K562 treated with DMSO at 1 percent for 12 hours (cell line): ENCODE data around the gene HSF4. TPM values are rescaled to one million over a fixed set of nuclear protein-coding genes. Genes with fewer than 3 reads are reported as not detected.

Experiments
- total RNA-seq: library from RNA; unstranded; fragments of 300-600 nt; gene quantifications from 2 replicates; pipeline ENCODE4 v1.2.3, GENCODE V29; 2022; ENCODE audit not compliant: insufficient read depth

HSF4 gene, protein sequence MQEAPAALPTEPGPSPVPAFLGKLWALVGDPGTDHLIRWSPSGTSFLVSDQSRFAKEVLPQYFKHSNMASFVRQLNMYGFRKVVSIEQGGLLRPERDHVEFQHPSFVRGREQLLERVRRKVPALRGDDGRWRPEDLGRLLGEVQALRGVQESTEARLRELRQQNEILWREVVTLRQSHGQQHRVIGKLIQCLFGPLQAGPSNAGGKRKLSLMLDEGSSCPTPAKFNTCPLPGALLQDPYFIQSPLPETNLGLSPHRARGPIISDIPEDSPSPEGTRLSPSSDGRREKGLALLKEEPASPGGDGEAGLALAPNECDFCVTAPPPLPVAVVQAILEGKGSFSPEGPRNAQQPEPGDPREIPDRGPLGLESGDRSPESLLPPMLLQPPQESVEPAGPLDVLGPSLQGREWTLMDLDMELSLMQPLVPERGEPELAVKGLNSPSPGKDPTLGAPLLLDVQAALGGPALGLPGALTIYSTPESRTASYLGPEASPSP
- total RNA-seq, result 7.8 and 20.7 TPM in 2 replicates

DNA sequence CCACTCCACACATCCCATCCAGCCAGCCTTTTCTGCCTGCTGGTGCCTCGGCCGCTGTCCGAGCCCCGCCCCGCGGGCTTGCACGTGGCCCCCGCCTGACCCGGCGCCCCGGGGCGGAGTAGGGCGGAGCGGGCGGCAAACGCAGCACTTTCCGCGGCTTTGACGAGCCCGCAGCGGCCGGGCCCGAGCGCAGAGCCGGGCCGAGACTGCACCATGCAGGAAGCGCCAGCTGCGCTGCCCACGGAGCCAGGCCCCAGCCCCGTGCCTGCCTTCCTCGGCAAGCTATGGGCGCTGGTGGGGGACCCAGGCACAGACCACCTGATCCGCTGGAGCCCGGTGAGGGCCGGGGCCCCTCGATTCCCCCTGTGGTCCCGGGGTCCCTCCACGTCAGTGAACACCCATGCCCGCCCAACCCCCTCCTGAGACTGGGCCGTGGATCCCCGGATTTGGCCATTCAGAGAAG lies at the start of gene HSF4:
TSS of gene HSF4 (plus strand) at position 147 of the 463 bp plus-strand sequence. CDS start at position 214, 67 bp downstream.

GRCh38 chr16:67150833-67151396 lies 13.6 kb upstream of the HSF4 start, which contains the start of gene B3GNT9:
TSS of gene B3GNT9 (minus strand) at chr16:67150998. CDS start at chr16:67150485, 513 bp downstream.

DNA sequence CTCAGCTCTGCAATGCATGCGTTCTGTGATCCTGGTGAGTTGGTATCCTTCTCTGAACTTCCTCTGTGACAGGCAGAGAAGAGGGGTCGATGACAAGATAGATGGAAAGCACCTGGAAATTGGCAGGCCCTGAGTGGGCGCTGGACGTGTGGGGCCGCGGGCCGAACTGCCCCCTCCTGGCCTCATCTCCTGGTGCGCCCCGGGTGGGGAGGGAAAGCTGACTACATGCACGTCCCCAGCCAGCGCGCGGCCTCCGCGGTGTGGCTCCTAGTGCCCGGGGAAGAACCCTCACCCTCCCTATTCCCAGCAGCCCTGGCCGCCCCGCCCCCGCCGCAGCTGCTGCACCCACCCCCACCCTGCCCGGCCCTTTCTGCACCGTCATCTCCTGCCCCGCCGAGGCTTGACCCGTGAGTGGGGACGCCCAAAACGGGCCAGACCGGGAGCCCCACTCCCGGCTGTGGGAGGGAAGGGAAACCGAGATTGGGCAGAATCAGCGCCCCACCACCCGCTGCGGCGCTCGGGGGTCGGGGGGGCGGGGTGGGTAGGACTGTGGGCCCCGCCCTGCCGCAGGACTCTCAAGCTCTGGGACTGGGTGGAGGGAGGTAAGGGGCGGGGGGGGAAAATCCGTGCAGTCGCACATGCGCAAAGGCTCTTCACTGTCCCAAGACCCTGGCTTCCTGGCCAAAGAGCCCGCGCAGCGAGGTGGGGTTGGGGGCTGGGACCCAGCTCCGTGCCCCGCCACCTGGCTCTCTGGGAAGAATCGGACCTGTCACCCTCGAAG lies 5.8 kb downstream of the HSF4 start, which contains the start of gene NOL3:
TSS of gene NOL3 (plus strand) at position 371 of the 781 bp plus-strand sequence.

GRCh38 chr16:67183627-67184452 lies 19.3 kb downstream of the HSF4 start, which contains the start of gene MATCAP1:
TSS of gene MATCAP1 (minus strand) at chr16:67183963. CDS start at chr16:67180610, 3,353 bp downstream.

GRCh38 chr16:67190041-67190440 lies 25.5 kb downstream of the HSF4 start, which contains the start of gene EXOC3L1:
TSS of gene EXOC3L1 (minus strand) at chr16:67190136. CDS start at chr16:67189676, 460 bp downstream.

DNA sequence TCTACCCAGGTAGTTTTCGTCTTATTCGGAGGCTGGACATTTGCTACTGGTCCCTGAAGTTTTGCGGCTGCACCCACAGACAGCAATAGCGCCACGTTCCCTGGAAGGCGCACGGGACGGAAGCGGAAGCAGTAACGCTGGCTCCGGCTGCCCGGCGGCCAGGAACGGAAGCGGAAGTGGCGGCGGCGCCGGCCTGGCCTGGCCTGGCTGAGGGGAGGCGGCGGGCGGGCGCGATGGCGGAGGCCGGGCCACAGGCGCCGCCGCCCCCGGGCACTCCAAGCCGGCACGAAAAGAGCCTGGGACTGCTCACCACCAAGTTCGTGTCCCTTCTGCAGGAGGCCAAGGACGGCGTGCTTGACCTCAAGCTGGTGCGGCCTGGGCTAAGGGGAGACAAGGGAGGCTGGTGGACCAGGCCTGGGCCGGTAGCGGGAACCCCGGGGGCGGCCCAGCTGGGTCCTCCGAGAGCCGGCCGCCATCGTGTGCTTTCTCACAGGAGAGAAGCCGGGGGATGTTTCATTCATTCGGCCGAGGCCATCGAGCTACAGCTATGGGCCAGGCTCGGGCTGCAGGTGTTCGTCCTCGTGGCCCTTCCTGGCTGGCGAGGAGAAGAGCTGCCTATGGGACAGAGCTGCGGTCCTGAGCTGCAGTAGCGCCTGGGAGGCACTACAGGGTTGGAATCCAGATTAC lies 27.6 kb downstream of the HSF4 start, which contains the start of gene E2F4:
TSS of gene E2F4 (plus strand) at position 161 of the 687 bp plus-strand sequence. CDS start at position 234, 73 bp downstream.

GRCh38 chr16:67199011-67199807 lies 34.7 kb downstream of the HSF4 start, which contains the start of gene ELMO3:
TSS of gene ELMO3 (plus strand) at chr16:67199131. CDS start at chr16:67199327, 196 bp downstream.

Other genes with a start within 250 kb of the HSF4 start
- gene CDH16, start 245.9 kb upstream of the HSF4 start, total RNA-seq, result not detected in 2 replicates
- gene RRAD, start 239.2 kb upstream of the HSF4 start, total RNA-seq, result 3.0 and 4.2 TPM in 2 replicates
- 232 and 283 TPM in 2 replicates for gene CIAO2B, start 230.3 kb upstream of the HSF4 start, total RNA-seq
- 15.4 and 22.8 TPM in 2 replicates for gene CES2, start 229.2 kb upstream of the HSF4 start, total RNA-seq
- gene CES3, start 203.5 kb upstream of the HSF4 start, total RNA-seq, result 1.3 and 1.5 TPM in 2 replicates
- not detected in 2 replicates for gene CES4A, start 176.2 kb upstream of the HSF4 start, total RNA-seq
- 25.6 and 43.6 TPM in 2 replicates for gene CBFB, start 135.6 kb upstream of the HSF4 start, total RNA-seq
- gene PHAF1, start 54.8 kb upstream of the HSF4 start, total RNA-seq, result 7.2 and 15.4 TPM in 2 replicates
- 4.0 and 7.1 TPM in 2 replicates for gene B3GNT9, start 13.7 kb upstream of the HSF4 start, total RNA-seq
- 38.8 and 55.1 TPM in 2 replicates for gene TRADD, start 4.8 kb upstream of the HSF4 start, total RNA-seq
- 14.6 and 17.0 TPM in 2 replicates for gene FBXL8, start 4.8 kb upstream of the HSF4 start, total RNA-seq
- gene NOL3, start 5.8 kb downstream of the HSF4 start, total RNA-seq, result 21.1 and 34.0 TPM in 2 replicates
- gene MATCAP1, start 19.2 kb downstream of the HSF4 start, total RNA-seq, result 16.6 and 20.0 TPM in 2 replicates
- gene EXOC3L1, start 25.4 kb downstream of the HSF4 start, total RNA-seq, result not detected in 2 replicates
- gene E2F4, start 27.4 kb downstream of the HSF4 start, total RNA-seq, result 63.4 and 106 TPM in 2 replicates
- gene ELMO3, start 34.4 kb downstream of the HSF4 start, total RNA-seq, result 2.4 and 3.3 TPM in 2 replicates
- 65.0 and 76.2 TPM in 2 replicates for gene TMEM208, start 62.4 kb downstream of the HSF4 start, total RNA-seq
- 37.1 and 54.3 TPM in 2 replicates for gene FHOD1, start 82.7 kb downstream of the HSF4 start, total RNA-seq
- gene SLC9A5, start 84.2 kb downstream of the HSF4 start, total RNA-seq, result 1.4 and 2.7 TPM in 2 replicates
- 12.3 and 19.0 TPM in 2 replicates for gene PLEKHG4, start 114.8 kb downstream of the HSF4 start, total RNA-seq
- 0.19 TPM in 1 of 2 replicates, not detected in the other for gene KCTD19, start 162.0 kb downstream of the HSF4 start, total RNA-seq
- gene LRRC36, start 162.1 kb downstream of the HSF4 start, total RNA-seq, result 1.3 TPM in 1 of 2 replicates, not detected in the other
- not detected in 2 replicates for gene TPPP3, start 228.8 kb downstream of the HSF4 start, total RNA-seq